GM18505 (cell line): ENCODE results near the gene FAM110A.
"Not testable (repeated sequence)": the region's sequence is repeated elsewhere in the genome, so short reads cannot be mapped to it uniquely, and the experiment has no call there.

Experiments used
- ATAC-seq: cut with Tn5 transposase; IDR thresholded peaks from one replicate; pipeline ENCODE4 v1.9.1; 2021; ENCODE audit not compliant: unreplicated experiment
- POLR2A ChIP-seq: IDR thresholded peaks from 4 replicates; pipeline ENCODE4 v1.6.1; 2011; ENCODE audit warnings: borderline replicate concordance; ENCODE audit not compliant: insufficient read depth, insufficient read length; ENCODE audit errors: extremely low read depth

The FAM110A gene

DNA sequence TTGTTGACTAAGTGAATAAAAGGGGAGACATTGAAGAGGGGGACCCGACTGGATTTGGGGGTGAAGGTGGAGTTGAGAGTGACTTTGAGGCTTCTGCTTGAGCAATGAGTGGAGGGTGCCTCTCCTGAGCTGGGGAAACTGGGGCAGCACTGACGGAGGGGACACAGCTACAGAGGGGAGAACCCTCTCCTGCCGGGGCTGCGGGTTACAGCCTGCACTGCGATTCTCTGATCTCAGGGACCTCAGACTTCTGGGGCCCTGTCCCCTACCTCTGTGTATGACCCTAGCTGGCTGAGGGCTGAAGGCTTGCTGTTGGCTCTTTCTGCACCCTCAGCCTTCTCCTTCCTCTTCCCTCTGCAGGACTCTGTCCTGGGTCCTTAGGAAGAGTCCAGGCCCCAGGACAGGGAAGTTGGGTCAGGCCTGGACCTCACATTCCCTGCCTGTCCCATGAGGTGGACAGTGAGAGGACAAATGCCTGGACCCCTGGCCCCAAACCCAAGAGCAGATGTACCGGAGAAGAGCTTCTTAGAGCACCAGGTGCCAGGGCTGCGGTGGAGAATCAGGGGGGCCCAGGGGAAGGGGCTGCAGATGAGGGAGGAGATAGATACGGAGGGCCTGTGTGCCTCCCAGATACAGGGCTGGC is 13.7 kb upstream of the FAM110A start:
- TF ChIP-seq POLR2A: no peak

DNA sequence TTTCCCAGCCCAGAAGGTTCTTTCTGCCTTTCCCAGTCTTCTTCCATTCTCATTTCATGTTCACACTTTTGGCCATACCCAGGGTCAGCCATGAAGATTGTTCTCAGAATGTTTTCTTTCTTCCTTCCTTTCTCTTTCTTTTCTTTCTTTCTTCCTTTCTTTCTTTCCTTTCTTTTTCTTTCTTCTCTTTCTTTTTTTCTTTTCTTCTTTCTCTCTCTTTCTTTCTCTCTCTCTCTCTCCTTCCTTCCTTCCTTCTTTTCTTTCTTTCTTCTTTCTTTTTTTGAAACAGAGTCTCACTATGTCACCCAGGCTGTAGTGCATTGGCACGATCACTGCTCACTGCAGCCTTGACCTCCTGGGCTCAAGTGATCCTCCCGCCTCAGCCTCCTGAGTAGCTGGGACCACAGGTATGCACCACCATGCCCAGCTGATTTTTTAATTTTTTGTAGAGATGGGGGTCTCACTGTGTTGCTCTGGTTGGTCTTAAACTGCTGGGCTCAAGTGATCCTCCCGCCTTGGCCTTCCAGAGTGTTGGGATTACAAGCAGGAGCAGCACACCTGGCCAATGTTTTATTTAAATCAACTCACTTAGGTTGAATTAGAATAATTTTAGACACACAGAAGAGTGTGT is 13.1 kb upstream of the FAM110A start:
- TF ChIP-seq POLR2A: no peak
- no peak for ATAC-seq

More for the DNA sequence above, 13.7 kb upstream of the FAM110A start:
- no peak for ATAC-seq

DNA sequence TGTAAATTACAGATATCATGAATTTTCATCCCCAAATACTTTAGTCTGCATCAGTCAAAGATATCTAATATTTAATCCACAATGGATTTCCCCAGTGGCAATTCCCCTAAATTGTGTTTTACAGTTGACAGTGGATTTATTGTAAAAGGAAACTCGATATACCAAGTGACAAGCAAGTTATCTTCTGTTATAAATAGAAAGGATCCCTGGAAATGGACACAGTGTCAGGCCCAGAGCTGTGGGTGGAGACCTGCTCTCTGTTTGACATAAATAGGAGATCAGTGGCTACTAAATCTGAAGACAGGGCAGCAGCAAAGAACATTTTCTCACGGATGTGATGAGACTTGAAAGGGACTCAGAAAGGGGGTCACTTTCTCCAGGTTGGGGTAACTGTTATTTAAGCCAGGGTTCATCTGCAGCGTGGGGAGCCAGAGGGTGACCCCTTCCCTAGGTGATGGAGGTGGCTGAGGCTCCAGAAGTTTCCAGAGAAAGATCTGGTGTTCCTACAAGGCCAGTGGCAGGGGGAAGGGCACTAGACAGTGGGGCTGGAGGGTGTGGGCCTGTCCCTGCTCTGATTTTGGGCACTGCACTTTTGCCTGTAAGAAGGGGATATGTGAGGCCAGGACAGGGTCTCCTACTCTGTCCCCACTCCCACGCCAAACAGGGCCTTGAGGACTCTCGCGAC is 12.3 kb upstream of the FAM110A start:
- ATAC-seq: no peak
- no peak for TF ChIP-seq POLR2A

DNA sequence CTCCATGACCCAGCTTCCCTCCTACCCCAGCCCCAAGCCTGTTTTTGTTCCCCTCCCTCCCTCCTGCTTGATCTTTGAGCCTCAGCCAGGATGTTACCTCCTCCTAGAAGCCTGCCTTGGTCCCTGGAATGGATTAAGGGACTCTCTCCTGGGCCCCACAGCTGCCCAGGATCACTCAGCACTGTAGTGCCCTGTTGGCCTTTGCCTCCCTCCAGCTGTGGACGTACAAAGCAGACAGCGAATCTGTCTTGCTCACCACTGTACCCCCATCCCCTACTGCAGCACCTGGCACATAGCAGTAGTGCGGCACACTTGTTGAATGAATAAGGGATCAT is 11.8 kb upstream of the FAM110A start:
- no peak for ATAC-seq
- no peak for TF ChIP-seq POLR2A

DNA sequence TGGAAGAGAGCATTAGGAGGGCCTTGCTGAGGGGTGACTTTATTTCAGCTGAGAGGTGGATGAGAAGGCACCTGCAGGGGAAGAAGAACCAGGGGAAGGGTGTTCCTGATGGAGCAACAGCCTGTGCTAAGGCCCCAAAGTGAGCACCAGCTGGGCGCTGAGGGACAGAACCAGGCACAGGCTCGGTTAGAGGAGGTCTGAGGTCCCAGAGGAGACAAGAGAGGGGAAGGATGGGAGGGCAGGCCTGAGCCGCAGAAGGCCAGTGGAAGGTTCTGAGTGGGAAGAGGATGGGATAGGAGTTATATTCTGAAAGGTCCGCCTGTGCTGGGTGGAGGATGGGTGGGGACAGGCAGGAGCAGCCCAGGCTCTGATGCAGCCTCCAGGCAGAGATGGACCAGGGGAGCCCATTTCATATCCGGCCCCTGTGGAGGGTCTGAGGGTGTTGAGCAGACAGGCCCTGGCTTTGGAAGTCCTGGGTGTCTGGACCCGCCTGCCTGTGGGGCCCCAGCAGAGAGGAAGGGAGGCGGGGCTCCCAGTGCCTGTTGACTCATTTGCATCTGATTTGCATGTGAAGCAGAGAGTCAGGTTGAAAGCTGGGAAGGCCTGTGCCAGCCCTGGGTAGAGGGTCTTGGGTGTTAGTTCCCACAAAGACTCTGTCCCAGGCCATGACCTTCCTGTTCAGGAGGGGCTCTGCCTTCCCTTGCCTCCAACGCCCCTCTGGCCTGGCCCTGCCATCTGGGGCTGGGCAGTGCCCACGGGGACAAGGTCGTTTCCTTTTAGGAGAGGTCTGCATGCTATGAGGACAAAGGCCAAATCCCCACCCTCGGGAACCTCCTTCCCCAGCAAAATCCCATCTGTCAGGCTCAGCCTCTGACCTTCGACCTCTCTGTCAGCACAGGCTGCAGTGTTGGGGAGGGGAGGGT is 10.6 kb upstream of the FAM110A start:
- ATAC-seq: no peak
- TF ChIP-seq POLR2A: no peak

DNA sequence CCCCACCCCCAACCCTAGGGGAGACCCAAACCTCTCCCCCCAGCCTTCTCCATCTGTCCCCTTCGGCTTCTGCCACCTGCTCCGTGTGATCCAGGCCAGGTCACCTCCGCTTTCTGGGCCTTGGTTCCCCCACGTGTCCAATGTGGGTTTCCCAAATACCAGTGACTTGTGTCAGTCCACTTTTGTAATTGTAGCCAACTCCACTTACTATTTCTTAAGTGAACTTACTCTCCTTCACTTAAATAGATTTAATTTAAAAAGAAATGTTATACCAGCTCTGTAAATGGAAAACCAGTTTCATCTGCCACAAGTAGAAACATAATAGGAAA is 10.0 kb upstream of the FAM110A start:
- no peak for ATAC-seq
- no peak for TF ChIP-seq POLR2A

DNA sequence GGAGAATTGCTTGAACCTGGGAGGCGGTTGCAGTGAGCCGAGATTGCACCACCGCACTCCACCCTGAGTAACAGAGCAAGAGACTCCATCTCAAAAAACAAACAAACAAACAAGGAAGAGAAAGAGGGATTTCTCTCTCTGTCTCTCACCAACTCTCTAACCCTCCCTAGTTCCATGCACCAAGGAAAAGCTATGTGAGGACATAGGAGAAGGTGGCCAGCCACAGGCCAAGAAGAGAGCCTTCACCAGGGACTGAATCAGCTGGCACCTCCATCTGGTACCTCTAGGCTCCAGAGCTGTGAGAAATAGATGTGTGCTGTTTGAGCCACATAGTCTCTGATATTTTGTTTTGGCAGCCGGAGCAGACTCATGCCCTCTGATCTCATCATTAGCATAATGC is 9.0 kb upstream of the FAM110A start:
- ATAC-seq: no peak

DNA sequence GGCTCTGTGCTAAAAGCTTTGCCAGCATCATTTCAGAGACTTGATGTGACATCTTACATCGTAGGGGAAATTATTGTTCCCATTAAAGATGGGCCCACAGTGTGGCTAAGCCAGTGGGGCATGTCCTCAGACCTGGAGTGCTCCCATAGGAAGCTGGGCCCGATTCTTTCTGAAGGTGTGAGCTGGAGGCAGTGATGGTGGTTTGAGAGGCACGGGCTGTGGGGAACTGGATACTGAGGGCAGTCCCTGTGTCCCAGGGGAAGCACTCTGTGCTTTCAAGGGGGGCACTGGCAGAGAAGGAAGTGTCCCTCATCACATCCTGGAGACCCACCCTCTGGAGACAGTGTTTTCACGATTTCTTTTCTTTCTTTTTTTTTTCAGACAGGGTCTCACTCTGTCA is 8.6 kb upstream of the FAM110A start:
- no peak for TF ChIP-seq POLR2A
- ATAC-seq: no peak

More for the DNA sequence above, 9.0 kb upstream of the FAM110A start:
- no peak for TF ChIP-seq POLR2A

DNA sequence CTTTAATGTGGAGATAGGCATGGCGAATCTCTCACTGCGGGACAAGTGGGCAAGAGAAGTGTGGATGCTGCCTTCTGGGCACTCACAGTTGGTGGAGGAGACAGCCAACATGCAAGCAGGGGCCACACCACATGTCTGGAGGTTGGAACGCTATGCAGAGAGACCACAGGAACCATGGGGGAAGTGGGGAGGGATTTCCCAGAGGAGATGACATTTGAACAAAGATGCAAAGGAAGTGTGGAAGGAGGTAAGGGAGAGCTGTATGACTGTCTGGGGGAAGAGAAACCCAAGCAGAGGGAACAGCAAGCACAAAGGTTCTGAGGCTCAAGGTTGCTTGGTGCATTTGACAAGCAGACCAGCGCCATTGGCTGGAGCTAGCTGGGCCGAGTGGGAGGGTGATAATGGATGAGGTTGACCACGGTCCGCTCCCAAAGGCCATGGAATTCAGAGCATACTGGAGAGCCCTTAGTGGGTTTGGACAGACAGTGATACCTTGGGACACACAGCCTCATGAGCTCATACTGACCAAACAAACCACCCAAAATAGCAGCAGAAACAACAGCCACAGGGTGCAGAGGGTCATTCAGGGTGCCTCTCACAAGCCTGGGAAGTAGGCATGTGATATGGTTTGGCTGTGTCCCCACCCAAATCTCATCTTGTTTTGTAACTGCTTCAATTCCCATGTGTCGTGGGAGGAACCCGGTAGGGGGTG is 7.6 kb upstream of the FAM110A start:
- ATAC-seq: no peak
- no peak for TF ChIP-seq POLR2A

DNA sequence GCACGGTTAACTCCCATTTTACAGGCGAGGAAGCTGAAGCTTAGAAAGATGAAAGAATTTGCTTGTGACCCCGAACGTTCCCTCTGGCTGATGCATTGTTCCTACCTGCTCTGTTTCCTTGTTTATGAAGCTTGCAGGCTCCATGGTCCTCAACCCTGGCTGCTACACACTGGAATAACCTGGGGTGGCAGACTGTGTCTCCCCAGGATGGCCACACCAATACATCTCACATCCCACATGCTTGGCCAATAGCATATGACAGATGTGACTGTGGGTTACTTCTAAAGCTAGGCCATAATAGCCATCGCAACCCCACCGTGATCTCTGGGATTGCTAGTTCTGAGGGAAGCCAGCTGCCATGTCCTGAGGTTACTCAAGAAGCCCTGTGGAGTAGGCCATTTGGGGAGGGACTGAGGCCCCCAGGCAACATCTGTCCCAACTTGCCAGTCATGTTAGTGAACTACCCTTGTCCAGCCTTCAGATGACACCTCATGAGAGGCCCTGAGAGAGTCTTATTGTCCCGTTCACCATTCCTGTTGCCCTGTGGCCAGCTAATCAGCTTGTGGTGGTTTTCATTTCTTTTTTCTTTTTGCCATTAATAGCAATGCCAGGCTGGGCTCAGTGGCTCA is 6.7 kb upstream of the FAM110A start:
- ATAC-seq: no peak
- TF ChIP-seq POLR2A: no peak

DNA sequence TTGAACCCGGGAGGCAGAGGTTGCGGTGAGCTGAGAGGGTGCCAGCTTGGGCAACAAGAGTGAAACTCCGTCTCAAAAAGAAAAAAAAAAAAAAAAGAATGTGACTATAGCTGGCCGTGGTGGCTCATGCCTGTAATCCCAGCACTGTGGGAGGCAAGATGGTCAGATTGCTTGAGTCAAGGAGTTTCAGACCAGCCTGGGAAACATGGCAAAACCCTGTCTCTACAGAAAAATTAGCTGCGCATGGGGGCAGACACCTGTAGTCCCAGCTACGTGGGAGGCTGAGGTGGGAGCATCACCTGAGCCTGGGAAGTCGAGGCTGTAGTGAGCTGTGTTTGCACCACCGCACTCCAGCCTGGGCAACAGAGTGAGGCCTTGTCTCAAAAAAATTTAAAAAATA is 5.5 kb upstream of the FAM110A start:
- not testable (repeated sequence) for ATAC-seq

DNA sequence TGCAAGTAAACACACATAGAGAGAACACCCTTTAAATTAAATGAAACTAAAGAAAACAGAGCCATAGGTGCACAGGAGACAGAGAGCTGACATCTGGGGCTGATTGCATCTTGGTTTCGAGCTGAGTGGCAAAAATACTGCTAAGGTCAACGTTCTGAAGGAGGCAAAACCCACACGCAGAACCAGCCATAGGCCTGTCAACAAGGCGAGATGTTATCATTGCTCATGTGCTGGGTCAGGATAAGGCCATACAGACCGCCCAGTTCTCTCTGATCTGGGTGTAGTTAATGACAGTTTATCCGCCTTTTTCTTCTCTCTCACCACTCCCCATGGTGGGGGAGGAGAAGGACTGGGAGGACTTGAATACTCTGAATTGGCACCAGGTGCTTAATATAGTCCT is 4.5 kb upstream of the FAM110A start:
- ATAC-seq: no peak
- TF ChIP-seq POLR2A: no peak
